Endothelial cell (in vitro differentiated cells): ENCODE measurements around the gene GPR137B. TPM values are rescaled to one million over a fixed set of nuclear protein-coding genes. Genes with fewer than 3 reads are reported as not detected.

Experiments used
- DNase-seq: peaks from one replicate; pipeline ENCODE4 v3.0.0; 2021; ENCODE audit warnings: low spot score
- H3K27ac Mint-ChIP-seq: one replicate; pipeline ENCODE4 v1.8.0; 2021; ENCODE audit warnings: mixed read lengths, inconsistent platforms; ENCODE audit not compliant: unreplicated experiment
- H3K27me3 Mint-ChIP-seq: one replicate; pipeline ENCODE4 v1.8.0; 2021; ENCODE audit warnings: mild to moderate bottlenecking, moderate library complexity, mixed read lengths, inconsistent platforms; ENCODE audit not compliant: unreplicated experiment
- H3K36me3 Mint-ChIP-seq: one replicate; pipeline ENCODE4 v1.8.0; 2021; ENCODE audit warnings: mild to moderate bottlenecking, low read depth, mixed read lengths, inconsistent platforms; ENCODE audit not compliant: unreplicated experiment
- H3K4me1 Mint-ChIP-seq: one replicate; pipeline ENCODE4 v1.8.0; 2021; ENCODE audit warnings: mild to moderate bottlenecking, mixed read lengths, inconsistent platforms; ENCODE audit not compliant: unreplicated experiment
- H3K4me3 Mint-ChIP-seq: one replicate; pipeline ENCODE4 v1.8.0; 2021; ENCODE audit warnings: mild to moderate bottlenecking, mixed read lengths, inconsistent platforms; ENCODE audit not compliant: unreplicated experiment
- H3K9me3 Mint-ChIP-seq: one replicate; pipeline ENCODE4 v1.8.0; 2021; ENCODE audit warnings: mixed read lengths, inconsistent platforms; ENCODE audit not compliant: unreplicated experiment
- total RNA-seq: library from RNA; stranded (reverse); fragmentation: NEBNext Ultra II Directional; extraction: Animal tissue kit (Norgen Biotek cat#: 25700); gene quantifications from one replicate; pipeline ENCODE4 v1.2.1, GENCODE V29; 2021; ENCODE audit not compliant: unreplicated experiment
- TF ChIP-seq, protein P1 (sequence below): fragments of 200-600 bp; sonication (generic); IDR thresholded peaks from one replicate; pipeline ENCODE4 v1.5.0; 2021; ENCODE audit warnings: antibody characterized with exemption; ENCODE audit not compliant: unreplicated experiment

GPR137B gene
- total RNA-seq, 1 donor from 2014 or later, result 18.2 TPM

DNA sequence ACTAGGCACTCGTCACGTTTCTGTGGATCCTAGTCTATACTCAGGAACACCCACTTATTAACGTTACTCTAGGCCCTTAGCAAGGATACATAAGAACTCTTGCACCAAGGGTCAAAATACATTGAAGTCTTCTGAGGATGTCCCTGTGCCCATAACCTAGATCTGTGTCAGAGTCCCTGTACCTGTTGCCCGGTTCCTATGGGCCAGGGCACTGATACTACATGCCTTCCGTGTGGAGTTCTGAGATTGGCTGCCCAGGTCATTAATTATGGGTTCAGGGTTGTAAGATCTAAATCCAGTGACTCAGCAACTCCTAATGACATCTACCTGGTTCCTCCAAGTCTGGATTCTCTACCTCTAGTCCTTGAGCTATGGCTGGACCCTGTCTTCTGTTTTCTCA, 69.5 kb downstream of the GPR137B start:
- peaks cover 1% of the 10 kb centered on the region for H3K27me3 Mint-ChIP-seq
- no peak for DNase-seq

DNA sequence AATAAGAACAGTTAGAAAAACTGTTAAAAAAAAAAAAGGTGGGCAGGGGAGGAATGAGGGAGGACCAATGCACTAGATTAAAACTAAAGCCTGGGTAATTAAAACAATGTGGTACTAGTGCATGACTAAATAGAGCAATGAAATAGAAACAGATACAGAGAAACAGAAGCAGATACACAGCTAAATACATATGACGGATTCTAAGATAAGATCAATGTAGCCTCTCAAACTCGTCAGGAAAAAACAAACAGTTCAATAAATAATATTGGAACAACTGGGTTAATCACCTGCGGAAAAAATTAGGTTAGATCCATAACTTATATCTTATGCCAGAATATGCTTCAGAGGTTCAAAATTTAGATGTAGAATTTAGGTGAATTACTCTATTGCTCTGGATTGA, 71.2 kb downstream of the GPR137B start:
- DNase-seq, result no peak
- peaks cover 1% of the 10 kb centered on the region for H3K27me3 Mint-ChIP-seq
- TF ChIP-seq, protein P1, sequence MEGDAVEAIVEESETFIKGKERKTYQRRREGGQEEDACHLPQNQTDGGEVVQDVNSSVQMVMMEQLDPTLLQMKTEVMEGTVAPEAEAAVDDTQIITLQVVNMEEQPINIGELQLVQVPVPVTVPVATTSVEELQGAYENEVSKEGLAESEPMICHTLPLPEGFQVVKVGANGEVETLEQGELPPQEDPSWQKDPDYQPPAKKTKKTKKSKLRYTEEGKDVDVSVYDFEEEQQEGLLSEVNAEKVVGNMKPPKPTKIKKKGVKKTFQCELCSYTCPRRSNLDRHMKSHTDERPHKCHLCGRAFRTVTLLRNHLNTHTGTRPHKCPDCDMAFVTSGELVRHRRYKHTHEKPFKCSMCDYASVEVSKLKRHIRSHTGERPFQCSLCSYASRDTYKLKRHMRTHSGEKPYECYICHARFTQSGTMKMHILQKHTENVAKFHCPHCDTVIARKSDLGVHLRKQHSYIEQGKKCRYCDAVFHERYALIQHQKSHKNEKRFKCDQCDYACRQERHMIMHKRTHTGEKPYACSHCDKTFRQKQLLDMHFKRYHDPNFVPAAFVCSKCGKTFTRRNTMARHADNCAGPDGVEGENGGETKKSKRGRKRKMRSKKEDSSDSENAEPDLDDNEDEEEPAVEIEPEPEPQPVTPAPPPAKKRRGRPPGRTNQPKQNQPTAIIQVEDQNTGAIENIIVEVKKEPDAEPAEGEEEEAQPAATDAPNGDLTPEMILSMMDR, result no peak

More for the DNA sequence above, 69.5 kb downstream of the GPR137B start:
- Mint-ChIP-seq H3K9me3 (no peaks in the 10 kb centered on the region), H3K4me1 (peaks cover 7% of the 10 kb centered on the region), H3K4me3 (no peak overlapping the region), H3K27ac (no peak overlapping the region), H3K36me3 (peaks cover 5% of the 10 kb centered on the region)
- TF ChIP-seq, protein P1, result no peak

DNA sequence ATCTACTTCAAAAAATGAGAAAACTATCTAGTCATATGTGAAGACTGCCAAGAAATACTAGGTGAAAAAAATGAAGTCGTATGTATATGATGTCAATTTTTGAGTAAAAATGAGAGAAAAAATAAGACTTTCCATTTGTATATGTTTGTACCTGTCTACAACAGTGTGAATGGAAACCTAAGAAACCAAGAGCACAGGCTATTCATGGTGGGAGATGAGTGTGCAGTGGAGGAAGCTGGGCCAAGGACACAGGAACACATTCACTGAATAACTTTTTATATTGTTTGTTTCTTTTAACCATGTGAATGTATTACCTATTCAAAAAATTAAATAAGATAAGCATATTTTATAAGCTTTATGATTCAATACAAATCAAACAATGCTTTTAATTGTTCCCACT, 72.4 kb downstream of the GPR137B start:
- DNase-seq, result no peak
- H3K9me3 Mint-ChIP-seq, result no peaks in the 10 kb centered on the region
- no peak overlapping the region for H3K4me3 Mint-ChIP-seq
- peaks cover 5% of the 10 kb centered on the region for H3K36me3 Mint-ChIP-seq
- no peak overlapping the region for H3K27ac Mint-ChIP-seq
- H3K4me1 Mint-ChIP-seq, result no peaks in the 10 kb centered on the region
- TF ChIP-seq, protein P1, result no peak
- H3K27me3 Mint-ChIP-seq, result peaks cover 1% of the 10 kb centered on the region

More for the DNA sequence above, 71.2 kb downstream of the GPR137B start:
- Mint-ChIP-seq H3K4me3 (no peak overlapping the region), H3K36me3 (peaks cover 5% of the 10 kb centered on the region), H3K4me1 (no peaks in the 10 kb centered on the region), H3K9me3 (no peaks in the 10 kb centered on the region), H3K27ac (no peak overlapping the region)

DNA sequence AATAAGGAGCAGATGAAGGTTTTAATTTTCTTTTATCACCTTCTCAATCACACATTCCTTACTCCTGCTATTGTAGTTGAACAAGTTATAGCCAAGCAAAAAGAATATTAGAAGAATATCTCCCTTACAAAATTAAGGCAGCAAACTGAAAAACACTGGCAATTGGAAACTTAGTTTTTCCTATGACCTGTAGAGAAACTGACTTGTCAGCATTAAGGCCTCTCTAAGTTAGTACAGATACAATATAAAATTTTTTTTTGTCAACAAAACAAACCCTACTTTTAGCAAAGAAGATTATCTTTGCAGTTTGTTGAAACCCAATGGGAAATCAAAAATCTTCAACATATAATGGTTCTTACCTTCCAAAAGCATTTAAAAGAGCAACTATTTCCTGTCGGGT, 78.1 kb downstream of the GPR137B start:
- Mint-ChIP-seq H3K27ac (no peak overlapping the region), H3K36me3 (no peaks in the 10 kb centered on the region), H3K4me1 (no peaks in the 10 kb centered on the region), H3K4me3 (no peak overlapping the region), H3K27me3 (no peaks in the 10 kb centered on the region), H3K9me3 (no peaks in the 10 kb centered on the region)
- TF ChIP-seq, protein P1, result no peak
- DNase-seq, result no peak

DNA sequence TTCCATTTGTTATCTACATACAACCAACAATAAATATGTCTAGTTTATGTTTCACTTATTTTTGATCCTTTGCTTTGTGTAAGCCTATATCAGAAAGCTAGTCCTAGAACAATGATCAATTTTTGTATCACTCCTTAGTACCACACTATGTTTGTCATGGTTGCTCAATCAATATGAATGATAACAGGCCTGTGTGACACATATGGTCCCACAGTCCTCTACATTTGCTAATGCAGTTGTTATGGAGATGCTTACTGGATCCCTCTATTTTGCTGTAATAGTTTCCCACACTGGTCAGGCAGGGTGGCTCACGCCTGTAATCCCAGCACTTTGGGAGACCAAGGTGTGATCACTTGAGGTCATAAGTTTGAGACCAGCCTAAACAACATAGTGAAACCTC, 80.3 kb downstream of the GPR137B start:
- TF ChIP-seq, protein P1, result no peak
- Mint-ChIP-seq H3K36me3 (no peaks in the 10 kb centered on the region), H3K4me1 (no peaks in the 10 kb centered on the region), H3K4me3 (no peak overlapping the region), H3K9me3 (no peaks in the 10 kb centered on the region), H3K27ac (no peak overlapping the region), H3K27me3 (no peaks in the 10 kb centered on the region)
- DNase-seq, result no peak
